Parathyroid adenoma (tissue), 2 donors: ENCODE measurements around the gene FSTL1.

Experiments
- H2AFZ ChIP-seq: fragments of 300-600 bp; sonication (generic); one replicate; pipeline ENCODE4 v1.7.0; 2017; ENCODE audit warnings: antibody characterized with exemption, mild to moderate bottlenecking
- H3K27ac ChIP-seq: fragments of 300-600 bp; sonication (generic); one replicate; pipeline ENCODE4 v1.7.0; 2017
- H3K27me3 ChIP-seq: fragments of 300-600 bp; sonication (generic); one replicate; pipeline ENCODE4 v1.7.0; 2017; ENCODE audit warnings: low read length; ENCODE audit not compliant: control insufficient read depth, insufficient read depth
- H3K36me3 ChIP-seq: fragments of 300-600 bp; sonication (generic); one replicate; pipeline ENCODE4 v1.7.0; 2017; ENCODE audit warnings: low read length; ENCODE audit not compliant: control insufficient read depth, insufficient read depth
- H3K4me1 ChIP-seq: fragments of 300-600 bp; sonication (generic); one replicate; pipeline ENCODE4 v1.7.0; 2017; ENCODE audit warnings: control low read depth
- H3K4me2 ChIP-seq: fragments of 300-600 bp; sonication (generic); one replicate; pipeline ENCODE4 v1.7.0; 2017; ENCODE audit warnings: low read length
- H3K4me3 ChIP-seq: fragments of 300-600 bp; sonication (generic); one replicate; pipeline ENCODE4 v1.7.0; 2017; ENCODE audit warnings: low read depth, low read length
- H3K79me2 ChIP-seq: fragments of 300-600 bp; sonication (generic); one replicate; pipeline ENCODE4 v1.7.0; 2017; ENCODE audit warnings: control low read depth
- H3K9ac ChIP-seq: fragments of 300-600 bp; sonication (generic); one replicate; pipeline ENCODE4 v1.7.0; 2017; ENCODE audit warnings: mild to moderate bottlenecking
- H3K9me3 ChIP-seq: fragments of 300-600 bp; sonication (generic); one replicate; pipeline ENCODE4 v1.7.0; 2017; ENCODE audit warnings: low read length; ENCODE audit not compliant: control insufficient read depth
- TF ChIP-seq, protein P1 (sequence below): fragments of 300-600 bp; sonication (generic); IDR thresholded peaks from one replicate; pipeline ENCODE4 v1.7.0; 2017; ENCODE audit warnings: antibody characterized with exemption, mild to moderate bottlenecking
- donor health status: primary hyperparathyroidism.

Gene FSTL1

DNA sequence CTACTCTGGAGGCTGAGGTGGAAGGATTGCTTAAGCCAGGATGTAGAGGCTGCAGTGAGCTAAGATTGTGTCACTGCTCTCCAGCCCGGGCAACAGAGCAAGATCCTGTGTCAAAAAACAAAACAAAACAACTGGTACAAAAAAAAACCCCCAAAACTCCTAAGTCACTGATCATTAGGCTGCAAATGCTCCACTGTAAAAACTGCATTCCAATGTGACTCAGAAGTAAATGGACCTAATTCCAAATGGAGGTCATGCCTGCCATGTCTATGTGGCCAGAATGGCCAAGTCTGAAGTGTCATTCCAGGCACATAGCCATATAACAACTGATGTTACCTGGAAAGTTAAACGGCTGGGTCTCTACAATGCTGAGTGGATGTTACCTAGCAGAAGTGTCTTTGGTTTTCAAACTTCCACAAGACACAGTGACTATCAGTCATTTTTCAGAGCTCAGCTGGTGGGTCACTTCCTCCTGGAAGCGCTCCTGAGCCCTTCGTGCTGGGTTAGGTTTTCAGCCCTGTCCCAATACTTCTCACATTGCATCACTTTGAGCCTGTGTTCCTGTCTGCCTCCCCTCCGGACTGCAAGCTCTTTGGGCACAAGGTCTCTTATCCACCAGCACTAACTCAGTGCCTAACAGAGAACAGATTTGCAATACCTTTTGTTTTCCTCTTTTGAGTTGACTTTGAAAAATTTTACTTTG lies 10.6 kb downstream of the FSTL1 start:
- peaks cover 5% of the 10 kb centered on the region for H3K79me2 ChIP-seq
- H2AFZ ChIP-seq, result no peak overlapping the region
- no peak overlapping the region for H3K4me2 ChIP-seq
- no peak overlapping the region for H3K27ac ChIP-seq
- no peaks in the 10 kb centered on the region for H3K36me3 ChIP-seq
- no peaks in the 10 kb centered on the region for H3K27me3 ChIP-seq
- H3K9me3 ChIP-seq, result no peaks in the 10 kb centered on the region
- no peak overlapping the region for H3K9ac ChIP-seq
- H3K4me1 ChIP-seq, result peaks cover 12% of the 10 kb centered on the region
- H3K4me3 ChIP-seq, result no peak overlapping the region
- TF ChIP-seq, protein P1, sequence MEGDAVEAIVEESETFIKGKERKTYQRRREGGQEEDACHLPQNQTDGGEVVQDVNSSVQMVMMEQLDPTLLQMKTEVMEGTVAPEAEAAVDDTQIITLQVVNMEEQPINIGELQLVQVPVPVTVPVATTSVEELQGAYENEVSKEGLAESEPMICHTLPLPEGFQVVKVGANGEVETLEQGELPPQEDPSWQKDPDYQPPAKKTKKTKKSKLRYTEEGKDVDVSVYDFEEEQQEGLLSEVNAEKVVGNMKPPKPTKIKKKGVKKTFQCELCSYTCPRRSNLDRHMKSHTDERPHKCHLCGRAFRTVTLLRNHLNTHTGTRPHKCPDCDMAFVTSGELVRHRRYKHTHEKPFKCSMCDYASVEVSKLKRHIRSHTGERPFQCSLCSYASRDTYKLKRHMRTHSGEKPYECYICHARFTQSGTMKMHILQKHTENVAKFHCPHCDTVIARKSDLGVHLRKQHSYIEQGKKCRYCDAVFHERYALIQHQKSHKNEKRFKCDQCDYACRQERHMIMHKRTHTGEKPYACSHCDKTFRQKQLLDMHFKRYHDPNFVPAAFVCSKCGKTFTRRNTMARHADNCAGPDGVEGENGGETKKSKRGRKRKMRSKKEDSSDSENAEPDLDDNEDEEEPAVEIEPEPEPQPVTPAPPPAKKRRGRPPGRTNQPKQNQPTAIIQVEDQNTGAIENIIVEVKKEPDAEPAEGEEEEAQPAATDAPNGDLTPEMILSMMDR, result no peak

DNA sequence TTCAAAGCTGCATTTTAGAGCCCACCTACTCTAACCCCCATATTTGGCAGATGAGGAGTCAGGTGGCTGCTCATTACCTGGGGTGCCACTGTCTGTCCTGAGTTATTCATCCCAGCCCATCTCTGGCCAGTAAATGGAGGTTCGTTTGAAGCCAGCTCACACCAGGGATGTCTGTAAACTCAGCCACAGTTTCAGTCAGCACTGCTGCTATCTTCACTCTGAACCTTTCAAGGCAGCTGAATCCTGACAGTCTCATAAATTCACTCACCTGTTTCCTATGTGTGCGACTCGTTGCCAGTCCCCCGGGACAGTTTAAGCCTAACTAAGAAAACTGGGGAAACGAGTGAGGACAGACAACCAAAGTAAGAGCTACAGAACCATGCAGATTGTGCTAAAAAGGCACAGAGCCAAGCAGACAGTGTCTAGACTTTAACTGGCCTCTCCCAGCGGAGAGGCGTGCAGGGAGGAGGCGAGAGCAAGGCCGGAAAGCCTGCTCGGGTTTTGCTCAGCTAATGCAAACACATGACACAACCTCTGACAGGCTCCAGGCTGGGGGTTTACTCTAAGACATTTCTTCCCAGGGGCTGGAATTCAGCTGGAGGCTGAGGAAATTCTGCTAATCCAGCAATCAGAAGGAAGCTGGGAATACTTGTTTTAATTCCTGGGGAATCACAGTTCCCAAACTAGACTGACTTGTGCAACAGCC lies 12.0 kb downstream of the FSTL1 start:
- Histone ChIP-seq H3K27ac (no peak overlapping the region), H2AFZ (no peak overlapping the region), H3K4me2 (no peak overlapping the region), H3K9ac (no peak overlapping the region), H3K36me3 (no peaks in the 10 kb centered on the region), H3K4me3 (no peak overlapping the region), H3K4me1 (peaks cover 14% of the 10 kb centered on the region), H3K79me2 (peaks cover 5% of the 10 kb centered on the region), H3K27me3 (no peaks in the 10 kb centered on the region), H3K9me3 (no peaks in the 10 kb centered on the region)
- TF ChIP-seq, protein P1, result no peak

DNA sequence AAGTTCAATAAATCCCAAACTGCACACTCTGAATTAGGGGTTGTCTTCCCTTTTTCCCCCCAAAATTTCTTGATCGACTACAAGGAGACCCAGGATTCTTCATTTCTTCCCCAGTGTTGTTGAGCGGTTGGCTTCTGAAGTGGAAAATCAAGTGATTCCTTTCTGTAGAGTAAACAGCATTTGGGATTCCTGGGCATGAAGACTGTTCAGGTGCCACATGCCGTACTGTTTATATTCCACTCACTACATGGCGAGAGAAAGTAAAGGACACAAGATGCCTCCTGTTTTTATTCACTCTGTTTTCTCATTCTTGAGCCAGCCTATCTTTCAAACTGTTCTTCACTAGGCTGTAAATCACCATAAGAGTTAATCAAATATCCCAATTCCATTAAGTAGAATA lies 12.6 kb downstream of the FSTL1 start:
- H3K27ac ChIP-seq, result no peak overlapping the region
- no peaks in the 10 kb centered on the region for H3K36me3 ChIP-seq
- H3K4me1 ChIP-seq, result peaks cover 20% of the 10 kb centered on the region
- no peak overlapping the region for H3K4me3 ChIP-seq
- peaks cover 5% of the 10 kb centered on the region for H3K79me2 ChIP-seq
- no peak overlapping the region for H3K9ac ChIP-seq
- H3K27me3 ChIP-seq, result no peaks in the 10 kb centered on the region
- no peak overlapping the region for H3K4me2 ChIP-seq
- TF ChIP-seq, protein P1, result no peak
- no peaks in the 10 kb centered on the region for H3K9me3 ChIP-seq
- H2AFZ ChIP-seq, result no peak overlapping the region

DNA sequence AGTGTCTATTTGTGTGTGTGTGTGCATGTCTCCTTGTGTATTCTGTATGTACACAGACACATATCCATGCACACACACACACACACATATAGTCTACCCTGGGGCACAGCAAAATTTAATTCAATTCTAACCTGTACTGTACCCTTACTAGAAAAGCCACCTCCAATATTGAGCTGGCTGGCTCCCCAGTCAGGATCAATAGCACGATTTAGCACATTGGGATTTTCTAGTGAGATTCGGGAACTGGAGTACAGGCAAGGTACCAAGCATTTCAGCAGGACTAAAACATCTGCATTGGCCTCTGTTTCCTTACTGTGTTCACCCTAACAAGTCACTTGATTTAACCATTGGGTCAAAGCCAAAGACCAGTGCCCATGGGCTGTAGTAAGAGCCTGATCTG lies 13.2 kb downstream of the FSTL1 start:
- no peak overlapping the region for H3K4me2 ChIP-seq
- no peaks in the 10 kb centered on the region for H3K36me3 ChIP-seq
- H3K9ac ChIP-seq, result no peak overlapping the region
- no peaks in the 10 kb centered on the region for H3K27me3 ChIP-seq
- H3K9me3 ChIP-seq, result no peaks in the 10 kb centered on the region
- H2AFZ ChIP-seq, result no peak overlapping the region
- no peak overlapping the region for H3K4me3 ChIP-seq
- H3K79me2 ChIP-seq, result peaks cover 5% of the 10 kb centered on the region
- H3K27ac ChIP-seq, result no peak overlapping the region
- TF ChIP-seq, protein P1, result no peak
- H3K4me1 ChIP-seq, result peaks cover 27% of the 10 kb centered on the region
